ENCODE results near the gene RAB6D. TPM values are rescaled to one million over a fixed set of nuclear protein-coding genes. Genes with fewer than 3 reads are reported as not detected.

Gene RAB6D
- total RNA-seq, 1 experiment from 2014 or later: not detected

DNA sequence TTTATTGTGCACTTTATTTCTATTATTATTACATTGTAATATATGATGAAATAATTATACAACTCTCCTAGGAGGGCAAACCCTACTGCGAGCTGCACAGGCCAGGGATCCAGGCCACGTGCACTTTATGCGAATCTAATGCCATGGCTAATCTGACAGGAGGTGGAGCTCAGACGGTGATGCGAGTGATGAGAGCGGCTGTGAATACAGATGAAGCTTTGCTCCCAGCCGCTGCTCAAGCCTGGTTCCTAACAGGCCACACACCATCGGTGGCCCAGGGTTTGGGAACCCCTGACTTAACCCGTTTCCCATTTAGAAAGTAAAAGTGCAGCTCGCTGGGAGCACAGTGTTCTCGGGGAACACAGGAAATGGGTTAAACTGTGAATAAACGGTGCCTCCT lies 40.8 kb upstream of the RAB6D start:
- Histone ChIP-seq H3K4me2 (ENCODE audit: insufficient read depth, insufficient read length, low read length) (no peak overlapping the region), H2AFZ (ENCODE audit: low read length) (no peak overlapping the region), H2AK5ac (ENCODE audit: insufficient read length, low read length) (no peak overlapping the region), H3K79me1 (ENCODE audit: insufficient read depth, low read depth, low read length, poor library complexity, severe bottlenecking) (no peaks in the 10 kb centered on the region), H3T11ph (ENCODE audit: low read length) (no peak overlapping the region), H3K4me1 (ENCODE audit: insufficient read depth, low read length) (no peaks in the 10 kb centered on the region), H2BK120ac (ENCODE audit: low read depth, low read length, poor library complexity, severe bottlenecking) (no peak overlapping the region), H3K23ac (ENCODE audit: insufficient read length, low read depth, low read length) (no peak overlapping the region), H2BK5ac (ENCODE audit: insufficient read length, low read length) (no peak overlapping the region), H3K27ac (ENCODE audit: insufficient read length, low read depth, low read length) (no peak overlapping the region), H2BK20ac (ENCODE audit: low read depth, low read length, poor library complexity, severe bottlenecking) (no peak overlapping the region), H3K79me2 (ENCODE audit: insufficient read depth, low read length) (no peaks in the 10 kb centered on the region), H3K9me3 (ENCODE audit: control insufficient read depth, low read depth, low read length) (no peaks in the 10 kb centered on the region), H2BK12ac (ENCODE audit: insufficient read length, low read depth, low read length) (no peak overlapping the region), H3K14ac (ENCODE audit: insufficient read depth, low read length) (no peak overlapping the region), H4K8ac (replicated peaks; ENCODE audit: insufficient read length, low read depth, low read length) (no peak overlapping the region), H3K18ac (ENCODE audit: insufficient read length, low read depth, low read length) (no peak overlapping the region), H3K9ac (ENCODE audit: extremely low read depth, insufficient read length, low read length) (no peak overlapping the region), H3K23me2 (ENCODE audit: insufficient read length, low read depth, low read length, poor library complexity, severe bottlenecking) (no peaks in the 10 kb centered on the region), H2BK15ac (ENCODE audit: low read depth, low read length) (no peak overlapping the region), H4K20me1 (ENCODE audit: control insufficient read depth, insufficient read depth, insufficient read length) (no peaks in the 10 kb centered on the region), H4K91ac (ENCODE audit: insufficient read length, low read depth, low read length) (no peak overlapping the region), H3K56ac (ENCODE audit: insufficient read length, low read depth, low read length) (no peak overlapping the region), H3K4ac (ENCODE audit: low read depth, low read length) (no peak overlapping the region), H4K5ac (ENCODE audit: insufficient read length, low read depth, low read length) (no peak overlapping the region), H3K27me3 (ENCODE audit: insufficient read depth, low read length) (no peaks in the 10 kb centered on the region)
- H3K4me1 Mint-ChIP-seq: peaks cover 2% of the 10 kb centered on the region in 2 experiments; a peak in 2 of 4 replicates
- no CpG with 5 or more reads among the region's 12 CpGs for WGBS (ENCODE audit: extremely low coverage, insufficient read length, low lambda C conversion rate)
- no peaks in the 10 kb centered on the region; a peak in 1 of 7 replicates for H3K36me3 Mint-ChIP-seq (ENCODE audit: insufficient read depth in 1 of 3, low read depth in 3 of 3)
- H3K9me3 Mint-ChIP-seq: no peaks in the 10 kb centered on the region
- no peak overlapping the region for H3K4me3 Mint-ChIP-seq
- DNase-seq: no peak
- TF ChIP-seq, protein P1, sequence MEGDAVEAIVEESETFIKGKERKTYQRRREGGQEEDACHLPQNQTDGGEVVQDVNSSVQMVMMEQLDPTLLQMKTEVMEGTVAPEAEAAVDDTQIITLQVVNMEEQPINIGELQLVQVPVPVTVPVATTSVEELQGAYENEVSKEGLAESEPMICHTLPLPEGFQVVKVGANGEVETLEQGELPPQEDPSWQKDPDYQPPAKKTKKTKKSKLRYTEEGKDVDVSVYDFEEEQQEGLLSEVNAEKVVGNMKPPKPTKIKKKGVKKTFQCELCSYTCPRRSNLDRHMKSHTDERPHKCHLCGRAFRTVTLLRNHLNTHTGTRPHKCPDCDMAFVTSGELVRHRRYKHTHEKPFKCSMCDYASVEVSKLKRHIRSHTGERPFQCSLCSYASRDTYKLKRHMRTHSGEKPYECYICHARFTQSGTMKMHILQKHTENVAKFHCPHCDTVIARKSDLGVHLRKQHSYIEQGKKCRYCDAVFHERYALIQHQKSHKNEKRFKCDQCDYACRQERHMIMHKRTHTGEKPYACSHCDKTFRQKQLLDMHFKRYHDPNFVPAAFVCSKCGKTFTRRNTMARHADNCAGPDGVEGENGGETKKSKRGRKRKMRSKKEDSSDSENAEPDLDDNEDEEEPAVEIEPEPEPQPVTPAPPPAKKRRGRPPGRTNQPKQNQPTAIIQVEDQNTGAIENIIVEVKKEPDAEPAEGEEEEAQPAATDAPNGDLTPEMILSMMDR (conservative IDR thresholded peaks at IDR 0.05): no peak
- peaks cover 10% of the 10 kb centered on the region for H3K27me3 Mint-ChIP-seq (ENCODE audit: low read depth)
- no peak overlapping the region for H3K27ac Mint-ChIP-seq

Measured in H9 (cell line).